ENCODE data around the gene MAPT.
A peak's percentile ranks its signal among the peaks of the same experiment; 100 is the strongest.

Gene MAPT

DNA sequence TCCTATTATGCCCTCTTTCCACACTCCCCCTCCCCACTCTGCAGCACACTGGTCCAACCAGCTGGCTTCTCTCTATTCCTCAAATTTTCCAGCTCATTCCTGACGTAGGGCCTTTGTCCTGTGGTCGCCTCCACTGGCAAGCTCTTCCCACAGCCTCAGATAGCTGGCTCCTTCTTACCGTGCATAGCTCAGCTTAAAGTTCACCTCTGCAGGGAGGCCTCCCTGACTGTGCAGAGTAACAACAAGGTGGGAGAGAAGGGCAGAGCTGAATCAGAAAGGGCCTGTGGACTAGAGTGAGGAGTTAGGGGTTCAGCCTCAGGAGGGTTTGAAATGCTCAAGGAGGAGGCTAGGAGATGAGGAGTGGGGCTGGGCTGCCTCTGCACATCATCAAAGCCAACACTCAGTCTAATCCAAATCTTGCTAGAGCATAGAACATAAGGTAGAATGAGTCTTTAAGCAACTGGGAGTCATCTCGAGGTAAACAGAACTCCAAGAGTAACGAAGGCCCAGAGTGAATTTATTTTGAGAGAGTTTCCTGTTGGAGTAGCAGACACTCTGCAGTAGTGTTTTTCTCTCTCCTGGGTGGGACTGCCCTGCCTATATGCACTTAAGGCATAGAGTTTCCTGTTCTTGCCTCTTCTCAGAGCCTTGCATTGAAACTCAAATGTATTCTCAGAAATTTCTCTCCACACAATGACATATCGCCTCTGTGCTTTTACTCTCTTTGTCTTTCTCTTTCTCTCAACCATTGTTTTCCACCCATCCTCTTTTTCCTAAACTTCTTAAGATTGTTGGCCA lies 30.3 kb upstream of the MAPT start:
- DNase-seq = no peak

DNA sequence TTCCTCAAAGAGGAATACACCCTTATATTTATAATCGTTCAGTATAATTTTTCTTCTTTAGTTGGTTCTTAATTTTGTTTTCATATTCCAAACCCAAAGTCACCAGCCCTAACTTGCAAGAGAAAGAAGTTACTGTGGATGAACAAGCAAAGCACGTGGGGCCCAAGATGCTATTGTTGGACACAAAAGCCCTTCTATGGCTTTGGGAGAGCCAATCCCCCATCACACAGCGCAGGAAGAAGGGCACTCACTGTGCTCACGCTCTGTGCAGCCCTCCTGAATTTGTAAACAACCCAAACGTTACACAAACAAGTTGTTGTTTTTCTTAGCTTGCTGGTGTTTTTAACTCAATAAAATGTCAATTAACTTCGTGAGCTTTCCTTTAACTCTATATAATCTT lies 27.2 kb upstream of the MAPT start:
- DNase-seq = no peak

DNA sequence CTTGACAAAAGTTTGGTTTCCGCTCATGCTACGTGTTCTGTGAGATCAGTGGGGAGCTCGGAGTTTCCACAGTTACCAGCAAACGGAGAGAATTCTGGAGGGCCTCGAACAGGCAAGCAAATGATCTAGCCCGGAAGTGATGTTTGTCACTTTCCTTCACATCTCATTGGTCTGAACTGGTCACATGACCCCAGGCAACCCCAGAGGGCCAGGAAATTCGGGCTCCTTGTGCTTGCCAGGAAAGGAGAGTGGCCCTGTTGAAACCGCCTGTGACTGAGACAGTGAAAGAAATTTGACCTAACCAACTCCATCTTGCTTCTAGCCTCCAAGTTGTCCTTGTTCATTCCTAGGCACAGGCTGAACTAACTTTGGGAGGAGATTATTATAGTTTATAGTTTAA lies 26.7 kb upstream of the MAPT start:
- DNase-seq = no peak

DNA sequence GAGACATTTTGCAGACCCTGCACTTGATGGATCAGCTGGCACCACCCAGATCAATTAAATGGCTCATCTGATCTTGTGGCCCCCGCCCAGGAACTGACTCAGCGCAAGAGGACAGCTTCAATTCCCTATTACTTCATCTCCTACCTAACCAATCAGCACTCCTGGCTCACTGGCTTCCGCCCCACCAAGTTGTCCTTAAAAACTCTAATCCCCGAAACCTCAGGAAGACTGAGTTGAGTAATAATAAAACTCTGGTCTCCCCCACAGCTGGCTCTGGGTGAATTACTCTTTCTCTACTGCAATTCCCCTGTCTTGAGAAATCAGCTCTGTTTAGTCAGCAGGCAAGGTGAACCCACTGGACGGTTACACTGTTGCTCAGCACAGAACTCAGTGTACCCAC lies 26.1 kb upstream of the MAPT start:
- DNase-seq = no peak

DNA sequence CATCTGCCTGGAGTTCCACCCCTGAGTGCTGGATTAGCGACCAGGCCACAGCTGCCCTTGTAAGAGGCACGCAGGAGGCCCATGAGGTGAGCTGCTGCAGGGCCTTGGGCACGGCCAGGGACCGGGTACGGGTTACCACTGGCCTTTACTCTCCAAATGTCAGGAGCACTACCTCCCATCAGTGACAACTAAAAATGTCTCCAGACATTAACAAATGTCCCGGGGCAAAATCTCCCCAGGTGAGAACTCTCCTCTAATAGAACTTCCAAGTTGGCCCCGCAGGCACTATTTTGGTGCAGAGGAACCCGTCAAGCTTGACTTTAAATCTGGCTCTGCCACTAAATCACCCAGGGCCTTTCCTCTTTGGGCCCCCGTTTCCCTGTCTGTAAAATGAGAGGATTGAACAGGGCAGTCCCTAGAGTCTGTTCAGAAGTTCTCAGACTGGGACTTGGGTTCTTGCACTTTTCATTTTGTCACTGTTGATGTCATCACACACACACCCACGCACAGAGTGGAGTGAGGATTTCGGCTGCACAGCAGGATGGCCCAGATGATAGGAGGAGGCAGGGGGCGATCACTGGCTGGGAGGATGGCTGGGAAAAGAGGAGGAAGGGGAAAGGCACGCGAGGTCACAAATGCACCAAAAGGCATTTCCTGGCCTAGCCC lies 24.5 kb upstream of the MAPT start:
- DNase-seq = no peak

DNA sequence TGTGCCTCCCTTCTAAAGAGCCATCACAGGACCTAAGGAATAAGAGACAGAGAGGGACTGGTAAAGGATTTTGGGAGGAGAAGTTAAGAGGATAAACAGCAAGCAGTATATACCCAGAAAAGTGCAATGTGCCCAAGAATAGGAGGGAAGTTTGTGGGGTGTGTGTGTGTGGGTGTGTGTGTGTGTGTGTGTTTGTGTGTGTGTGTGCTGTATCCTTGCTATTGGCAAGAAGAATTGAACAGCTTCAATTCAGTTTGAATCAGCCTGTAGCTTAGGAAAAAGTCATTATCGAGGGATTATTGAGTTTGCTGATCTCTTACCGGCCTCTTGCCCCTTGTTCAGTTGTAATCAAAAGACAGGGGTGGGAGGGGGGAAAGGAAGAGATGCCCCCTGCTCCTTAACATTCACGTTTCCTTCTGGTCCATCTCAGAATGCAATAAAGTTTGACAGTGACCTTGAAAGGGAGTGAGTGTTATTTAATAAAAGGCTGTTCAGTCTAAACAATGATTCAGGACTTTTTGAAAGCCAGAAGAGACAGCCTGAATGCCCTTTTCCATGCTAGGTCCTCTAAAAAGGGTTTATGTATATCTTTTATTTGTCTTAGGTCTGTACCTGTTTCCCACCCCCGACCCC lies 23.9 kb upstream of the MAPT start:
- DNase-seq = no peak

DNA sequence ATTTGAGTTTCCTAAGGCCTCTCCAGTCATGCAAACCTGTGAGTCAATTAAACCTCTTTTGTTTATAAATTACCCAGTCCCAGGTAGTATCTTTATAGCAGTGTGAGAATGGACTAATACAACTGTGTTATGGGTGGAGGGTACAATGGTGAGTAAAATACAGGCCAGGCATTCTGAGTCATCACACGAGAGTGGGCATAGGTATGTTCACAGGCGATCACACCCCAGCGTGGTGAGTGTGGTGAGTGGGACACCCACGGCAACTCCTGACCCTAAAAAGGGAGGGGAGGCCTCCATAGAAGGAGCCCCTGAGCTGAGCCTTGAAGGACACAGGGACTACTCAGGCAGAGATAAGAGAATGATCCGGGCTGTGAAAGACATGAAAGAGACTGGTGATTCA lies 22.6 kb upstream of the MAPT start:
- no peak for DNase-seq

DNA sequence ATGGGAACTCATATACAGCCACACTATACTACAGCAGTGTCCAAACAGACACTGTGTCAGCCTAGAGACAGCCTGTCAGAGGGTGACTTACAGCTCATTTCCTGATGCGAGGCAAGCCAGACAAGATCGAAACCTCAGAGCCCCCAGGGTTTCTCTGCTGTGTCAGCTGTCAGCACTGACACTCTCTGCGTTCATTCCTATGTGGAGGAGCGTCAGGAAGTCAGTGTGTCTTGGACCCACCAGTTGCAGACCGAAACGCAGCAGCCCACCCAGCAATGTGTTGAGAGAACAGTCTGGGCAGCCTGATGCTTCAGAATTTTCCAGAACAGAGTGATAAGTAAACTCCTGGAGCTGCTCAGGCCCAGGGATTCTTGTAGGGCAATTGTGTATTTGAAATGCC lies 20.6 kb upstream of the MAPT start:
- DNase-seq = peak; percentile 77

DNA sequence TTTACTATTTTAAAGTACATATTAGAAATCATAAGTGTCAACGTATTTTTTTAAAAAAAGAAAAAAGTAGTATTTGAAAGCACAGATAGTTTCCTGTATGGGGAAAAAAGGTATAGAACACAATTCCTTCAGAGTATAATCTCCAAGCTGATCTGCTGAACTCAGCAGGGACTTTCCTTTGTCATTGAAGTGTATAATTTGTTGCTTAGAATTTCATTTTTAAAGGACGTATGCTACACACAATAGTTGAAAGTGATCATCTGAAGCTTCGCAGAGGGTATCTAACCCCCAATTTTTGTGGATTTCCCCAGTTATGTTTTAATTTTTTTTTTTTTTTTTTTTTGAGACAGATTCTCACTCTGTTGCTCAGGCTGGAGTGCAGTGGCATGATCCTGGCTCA lies 20.2 kb upstream of the MAPT start:
- no peak for DNase-seq

DNA sequence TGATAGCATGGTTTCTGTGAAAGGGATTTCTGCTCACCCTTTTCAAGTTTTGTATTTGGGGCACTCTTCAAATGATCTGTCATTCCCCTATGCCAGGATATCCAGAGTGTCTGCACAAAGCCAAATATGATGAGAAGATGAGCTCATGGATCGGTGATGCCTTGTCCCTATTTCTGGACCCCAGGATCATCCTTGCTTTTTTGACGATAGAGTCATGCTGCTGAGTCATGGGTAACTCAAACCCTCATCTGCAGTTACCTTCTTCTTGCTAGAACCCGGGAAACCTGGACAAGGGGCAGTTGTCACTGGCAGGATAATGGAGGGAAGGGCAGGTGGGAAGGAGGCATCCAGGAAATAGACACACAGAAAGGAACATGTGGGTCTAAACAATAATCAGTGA lies 17.8 kb upstream of the MAPT start:
- DNase-seq = no peak

DNA sequence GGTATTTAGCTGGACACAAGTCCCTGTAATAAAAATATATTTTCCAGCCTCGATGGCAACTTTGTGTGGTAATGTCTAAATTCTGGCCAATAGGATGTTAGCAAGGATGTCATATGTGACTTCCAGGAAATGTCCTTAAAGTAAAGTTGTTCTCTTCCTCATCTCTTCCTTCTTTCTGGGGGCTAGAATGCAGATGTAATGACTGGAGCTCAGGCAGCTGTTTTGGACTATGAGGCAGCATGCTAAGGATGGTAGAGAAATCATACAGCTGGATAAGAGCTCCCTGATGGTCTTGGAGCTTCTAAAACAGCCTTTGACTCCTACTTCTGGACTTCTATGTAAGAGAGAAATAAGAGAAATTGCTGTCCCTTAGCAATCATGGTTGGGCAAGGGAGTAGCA lies 16.9 kb upstream of the MAPT start:
- no peak for DNase-seq

DNA sequence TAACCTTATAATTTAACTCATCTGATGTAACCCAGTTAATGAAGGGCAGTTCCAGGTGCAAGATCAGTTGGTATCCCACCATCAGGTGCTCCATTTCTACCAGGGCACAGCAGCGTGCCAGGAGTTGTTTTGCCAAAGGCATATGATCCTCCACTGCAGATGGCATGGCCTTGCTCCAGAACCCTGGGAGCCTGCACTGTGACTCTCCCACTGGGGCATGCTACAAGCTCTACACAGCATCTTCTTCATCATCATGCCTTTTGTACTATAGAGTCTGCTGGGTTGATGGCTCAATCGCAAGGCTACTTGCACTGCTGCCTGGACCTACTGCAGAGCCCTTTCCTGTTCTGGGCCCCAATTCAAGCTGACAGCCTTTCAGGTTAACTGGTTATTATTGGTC lies 11.3 kb upstream of the MAPT start:
- DNase-seq = no peak

DNA sequence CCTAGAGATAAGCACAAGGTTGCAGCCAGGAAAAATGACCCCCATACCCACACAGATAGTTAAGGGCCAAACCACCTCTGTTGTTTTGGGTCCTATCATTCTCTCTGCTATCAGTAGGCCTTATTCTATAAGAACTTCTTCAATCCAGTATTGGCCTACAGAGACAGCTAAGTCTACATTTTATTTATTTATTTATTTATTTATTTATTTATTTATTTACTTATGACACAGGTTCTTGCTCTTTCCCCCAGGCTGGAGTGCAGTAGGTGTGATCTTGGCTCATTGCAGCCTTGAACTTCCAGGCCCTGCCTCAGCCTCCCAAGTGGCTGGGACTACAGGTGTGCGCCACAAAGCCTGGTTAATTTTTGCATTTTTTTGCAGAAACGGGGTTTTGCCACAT lies 7.5 kb upstream of the MAPT start:
- DNase-seq = no peak

DNA sequence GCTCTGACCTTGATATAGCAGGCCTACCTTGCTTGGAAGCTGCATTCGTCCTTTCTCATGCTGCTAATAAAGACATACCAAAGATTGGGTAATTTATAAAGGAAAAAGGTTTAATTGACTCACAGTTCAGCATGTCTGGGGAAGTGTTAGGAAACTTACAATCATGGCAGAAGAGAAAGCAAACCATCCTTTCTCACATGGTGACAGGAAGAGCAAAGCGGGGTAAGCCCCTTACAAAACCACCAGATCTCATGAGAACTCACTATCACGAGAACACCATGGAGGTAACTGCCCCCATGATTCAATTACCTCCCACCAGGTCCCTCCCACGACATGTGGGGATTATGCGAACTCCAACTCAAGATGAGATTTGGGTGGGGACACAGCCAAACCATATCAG lies 6.0 kb upstream of the MAPT start:
- no peak for DNase-seq

DNA sequence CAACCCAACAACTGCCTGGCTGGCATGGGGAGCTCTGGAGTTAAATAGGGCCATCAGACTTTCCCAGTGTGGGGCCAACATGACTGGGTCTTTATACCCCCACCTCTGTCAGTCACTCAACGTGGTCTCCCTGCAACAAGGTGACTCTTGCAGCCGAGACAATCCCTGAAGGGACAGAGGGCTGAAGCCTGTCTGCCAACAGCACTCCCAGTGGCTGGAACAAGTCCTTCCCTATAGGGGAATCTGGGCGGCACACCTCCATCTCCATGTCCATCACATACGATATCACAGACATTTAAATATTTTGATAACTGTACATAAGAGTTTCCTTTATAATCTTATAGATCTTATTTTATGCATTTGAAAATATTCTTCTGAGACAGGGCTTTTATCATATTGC lies 4.8 kb upstream of the MAPT start:
- DNase-seq = no peak

DNA sequence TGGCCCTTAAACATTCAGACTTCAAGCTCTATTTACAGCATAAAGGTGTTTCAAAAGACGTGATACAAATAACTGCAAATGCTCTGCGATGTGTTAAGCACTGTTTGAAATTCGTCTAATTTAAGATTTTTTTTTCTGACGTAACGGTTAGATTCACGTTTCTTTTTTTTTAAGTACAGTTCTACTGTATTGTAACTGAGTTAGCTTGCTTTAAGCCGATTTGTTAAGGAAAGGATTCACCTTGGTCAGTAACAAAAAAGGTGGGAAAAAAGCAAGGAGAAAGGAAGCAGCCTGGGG lies 681 bp upstream of the MAPT start:
- DNase-seq = no peak

DNA sequence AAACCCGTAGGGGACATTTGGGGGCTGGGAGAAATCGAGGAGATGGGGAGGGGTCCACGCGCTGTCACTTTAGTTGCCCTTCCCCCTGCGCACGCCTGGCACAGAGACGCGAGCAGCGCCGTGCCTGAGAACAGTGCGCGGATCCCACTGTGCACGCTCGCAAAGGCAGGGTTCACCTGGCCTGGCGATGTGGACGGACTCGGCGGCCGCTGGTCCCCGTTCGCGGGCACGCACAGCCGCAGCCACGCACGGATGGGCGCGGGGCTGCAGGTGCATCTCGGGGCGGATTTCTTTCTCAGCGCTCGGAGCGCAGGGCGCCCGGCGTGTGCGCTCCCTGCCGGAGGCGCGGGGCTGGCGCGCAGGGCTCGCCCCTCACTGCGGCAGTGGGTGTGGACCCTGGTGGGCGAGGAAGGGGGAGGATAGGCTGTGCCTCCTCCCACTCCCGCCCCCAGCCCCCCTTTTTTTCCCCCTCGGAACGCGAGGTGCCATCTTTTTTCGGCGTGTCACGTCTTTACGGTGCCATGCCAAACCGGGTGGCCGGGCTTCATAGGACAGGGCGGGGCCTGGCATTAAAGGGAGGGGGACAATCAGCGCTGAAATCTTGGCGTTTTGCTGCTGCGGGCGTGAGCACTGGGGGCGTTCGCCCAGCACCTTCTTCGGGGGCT lies 1.1 kb downstream of the MAPT start:
- peak; percentile 65 for DNase-seq

DNA sequence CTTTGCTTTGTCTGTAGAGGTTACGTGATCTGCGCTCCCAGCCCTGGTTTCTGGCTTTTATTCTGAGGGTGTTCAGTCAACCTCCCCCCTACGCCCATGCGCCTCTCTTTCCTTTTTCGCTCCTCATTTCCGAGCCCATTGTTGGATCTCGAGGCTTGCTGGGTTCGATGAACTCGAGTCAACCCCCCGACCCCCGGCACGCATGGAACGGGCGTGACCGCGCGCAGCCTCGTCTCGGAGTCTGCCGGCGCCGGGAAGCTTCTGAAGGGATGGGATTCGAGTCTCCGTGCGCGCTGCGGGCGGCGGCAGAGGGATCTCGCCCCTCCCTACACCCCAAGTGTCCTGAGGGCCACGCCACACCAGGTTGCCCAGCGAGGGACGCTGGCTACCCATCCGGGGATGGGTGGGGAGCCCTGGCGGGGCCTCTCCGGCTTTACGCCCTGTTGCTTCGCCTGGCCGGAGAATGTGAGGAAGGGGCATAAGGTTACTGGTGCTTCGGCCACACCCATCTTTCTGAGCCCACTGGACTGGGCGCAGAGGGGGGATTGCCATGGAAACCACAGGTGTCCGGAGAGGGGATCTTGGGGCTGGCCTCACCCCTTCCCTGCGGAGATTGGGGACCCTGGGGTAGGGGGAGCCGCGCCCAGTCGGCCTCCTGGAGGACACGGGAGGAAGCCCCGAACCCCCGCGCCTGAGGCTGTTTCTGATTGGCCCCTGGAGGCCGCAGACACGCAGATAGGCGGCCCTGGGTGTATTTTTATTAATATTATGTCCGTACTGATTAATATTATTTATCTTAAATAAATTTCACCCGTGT lies 1.8 kb downstream of the MAPT start:
- DNase-seq = no peak

DNA sequence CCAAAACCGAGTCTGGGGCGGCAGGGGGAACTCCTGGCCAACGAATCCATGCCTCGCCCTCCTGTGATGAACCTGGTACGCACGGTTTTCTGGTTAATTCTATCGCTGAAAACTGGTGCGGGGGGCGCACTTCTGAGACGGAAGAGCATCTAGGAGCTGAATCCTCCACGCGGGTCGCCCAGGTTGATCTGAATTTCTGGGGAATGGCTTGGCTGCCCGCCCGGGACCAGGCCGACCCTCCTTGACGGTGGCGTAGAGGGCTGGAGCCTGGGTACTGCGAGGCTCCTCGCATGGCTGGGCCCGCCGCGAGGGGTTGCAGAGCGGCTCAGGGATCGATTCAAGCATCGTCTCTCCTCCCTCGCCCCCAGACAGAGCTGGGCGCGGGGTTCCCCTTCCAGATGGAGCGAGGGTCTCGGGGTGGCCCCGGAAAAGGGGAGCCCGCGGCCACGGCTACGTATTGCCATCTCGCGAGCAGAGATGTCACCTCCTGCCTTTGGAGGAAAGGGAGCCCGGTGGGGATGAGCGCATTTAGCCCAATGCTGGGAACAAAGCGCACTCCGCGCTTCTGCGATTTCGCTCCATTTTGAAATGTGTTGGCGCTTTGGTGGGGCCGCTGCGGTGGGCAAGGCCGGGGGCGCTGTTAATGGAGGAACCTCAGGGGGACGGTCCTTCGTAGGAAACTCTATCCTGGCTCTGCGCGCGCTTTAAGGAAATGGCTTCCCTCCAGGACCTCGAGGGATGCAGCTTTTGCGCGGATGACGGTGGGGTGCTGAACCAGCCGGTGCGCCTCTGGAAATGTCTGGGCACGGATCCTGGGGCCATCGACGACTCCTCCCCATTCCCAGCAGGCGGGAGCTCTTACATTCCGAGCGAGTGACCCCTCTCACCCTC lies 2.7 kb downstream of the MAPT start:
- DNase-seq = no peak

DNA sequence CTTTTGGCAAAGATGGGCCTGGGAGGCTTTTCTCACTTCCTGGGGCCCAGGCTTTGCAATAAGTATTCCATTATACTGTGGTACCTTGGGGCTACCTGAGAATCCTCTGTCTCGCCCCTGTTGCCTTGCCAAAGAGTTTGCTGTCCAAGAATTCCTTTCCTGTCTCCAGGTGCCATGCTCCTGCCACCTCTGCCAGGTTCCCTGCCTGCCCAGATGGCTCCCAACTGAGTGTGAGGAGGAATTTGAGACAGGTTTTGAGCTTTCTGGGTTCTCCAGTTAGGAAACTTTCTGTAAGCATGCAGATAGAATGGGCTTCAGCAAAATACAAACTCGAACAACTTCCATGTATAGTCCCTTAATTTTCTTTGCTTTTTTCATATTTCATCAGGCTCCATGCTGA lies 5.8 kb downstream of the MAPT start:
- no peak for DNase-seq

DNA sequence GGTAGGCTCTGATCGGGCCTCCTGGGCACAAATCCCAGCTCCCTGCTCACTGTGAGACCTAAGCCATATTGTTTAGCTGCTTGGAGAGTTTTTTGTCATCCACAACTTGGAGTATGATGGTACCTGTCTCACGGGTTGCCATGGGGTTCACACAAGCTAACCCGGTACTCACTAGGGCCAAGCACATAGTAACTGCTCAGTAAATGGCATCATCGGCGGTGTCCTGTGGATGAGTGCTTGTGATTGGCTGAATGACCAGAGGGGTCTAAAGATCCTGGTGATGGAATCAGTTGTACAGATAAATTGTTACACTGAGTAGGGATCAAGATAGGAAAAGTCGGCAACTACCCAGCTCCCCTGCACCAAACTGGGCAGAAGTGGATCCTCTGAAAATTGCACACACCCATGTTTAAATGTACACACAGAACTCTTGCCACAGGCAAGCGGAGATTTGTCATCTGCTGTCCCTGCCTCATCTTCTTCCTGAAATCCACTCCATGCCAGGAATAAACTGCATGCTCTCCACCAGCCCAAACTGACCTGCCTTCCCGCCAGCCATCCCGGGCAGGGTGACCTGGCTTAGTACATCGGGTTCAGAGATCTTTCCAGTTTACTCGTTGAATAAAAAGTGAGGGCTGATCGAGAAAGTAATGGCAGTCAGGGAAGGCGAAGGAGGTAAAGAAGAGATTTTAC lies 6.5 kb downstream of the MAPT start:
- DNase-seq = no peak
